Aorta (tissue), 5 donors: Measurements from ENCODE around the gene SYCE3. TPM values are rescaled to one million over a fixed set of nuclear protein-coding genes. Genes with fewer than 3 reads are reported as not detected.

Experiments
- ATAC-seq: fragments of 200-7000 bp; cut with Tn5 transposase; one replicate; pipeline ENCODE4 v1.9.1; 2022; ENCODE audit warnings: moderate library complexity; ENCODE audit not compliant: low FRiP score
- DNase-seq, 2 donors: peaks; one replicate each; pipeline ENCODE4 v3.0.0-alpha.2; 2020
- H3K27ac ChIP-seq, 2 donors: one replicate each; pipeline ENCODE4 v1.5.1; 2013; ENCODE audit warnings: low read length in 2 of 2, mild to moderate bottlenecking in 2 of 2, moderate library complexity in 2 of 2, control low read depth in 1 of 2, inconsistent platforms in 1 of 2, low read depth in 1 of 2
- H3K27me3 ChIP-seq, 2 donors: one replicate each; pipeline ENCODE4 v1.6.1; 2013; ENCODE audit warnings: control low read depth in 1 of 2, low read length in 1 of 2, mild to moderate bottlenecking in 1 of 2, moderate library complexity in 1 of 2; ENCODE audit not compliant: insufficient read depth in 2 of 2, control insufficient read depth in 1 of 2
- H3K36me3 ChIP-seq, 2 donors: one replicate each; pipeline ENCODE4 v1.6.1; 2013; ENCODE audit warnings: control low read depth in 1 of 2, low read length in 1 of 2, mild to moderate bottlenecking in 1 of 2; ENCODE audit not compliant: insufficient read depth in 2 of 2, control insufficient read depth in 1 of 2
- H3K4me1 ChIP-seq, 2 donors: one replicate each; pipeline ENCODE4 v1.6.1; 2013; ENCODE audit warnings: low read length in 2 of 2, control low read depth in 1 of 2, mild to moderate bottlenecking in 1 of 2, moderate library complexity in 1 of 2; ENCODE audit not compliant: insufficient read depth in 2 of 2, control insufficient read depth in 1 of 2
- H3K4me3 ChIP-seq, 2 donors: one replicate each; pipeline ENCODE4 v1.5.1; 2013; ENCODE audit warnings: low read length in 2 of 2, control low read depth in 1 of 2, mild to moderate bottlenecking in 1 of 2
- H3K9me3 ChIP-seq: one replicate; pipeline ENCODE4 v1.6.1; 2013; ENCODE audit warnings: mild to moderate bottlenecking, low read length; ENCODE audit not compliant: control insufficient read depth
- WGBS, 2 donors: extraction: QIAGEN DNeasy Blood & Tissue Kit; methylation state at CpG; one replicate each; pipeline ENCODE4 v1.1.7; 2013; 5-methylcytosine and 5-hydroxymethylcytosine counted together
- intact Hi-C, 2 donors: fragments of 100-400 bp; cut with DNase I; formaldehyde crosslinking; loops; one replicate each; pipeline versions ENCODE4 v1.14.2 to v1.15.0; 2022
- polyA plus RNA-seq, 2 donors: library from polyadenylated mRNA; stranded (reverse); fragments of 200-250 nt; gene quantifications; one replicate each; pipeline ENCODE4 v1.2.3, GENCODE V29; 2013
- total RNA-seq, 2 donors: library from RNA; stranded (reverse); fragmentation: NEBNext Ultra II Directional; extraction: Animal tissue kit (Norgen Biotek cat#: 25700); gene quantifications; one replicate each; pipeline ENCODE4 v1.2.1, GENCODE V29; 2021
- donor health status: healthy with polysubstance abuse.
- donor health status: Bipolar disorder and iron deficiency.
- donor health status: DM: no; HTN: no; CAD: no.
- donor health status: DM: no; HTN: no; CAD: no.
- donor health status: DM: yes; HTN: yes; CAD: no.

Gene SYCE3
- total and polyA plus RNA-seq, 4 donors = 1.5 TPM; not detected in 3

GRCh38 chr22:50506611-50507420 lies 55.9 kb downstream of the SYCE3 start:
- peak; percentile 3 for ATAC-seq
- H3K4me1 ChIP-seq = no peaks in the 10 kb centered on the region
- DNase-seq = peak; percentile 65 to 72
- H3K36me3 ChIP-seq = peaks cover 0 to 1% of the 10 kb centered on the region in 2 donors
- no peaks in the 10 kb centered on the region for H3K27me3 ChIP-seq
- peak overlapping the region; percentile 24 to 57 for H3K4me3 ChIP-seq
- no peaks in the 10 kb centered on the region for H3K9me3 ChIP-seq
- intact Hi-C loops = loop anchor here (2.0 to 10.0 kb wide), 3 partner anchors 32 to 262 kb away; partner anchors contain the start of genes SBF1 (in 1 of the 2), SYCE3 (in 1 of the 2) and TUBGCP6 (in 1 of the 2)
- 19 to 22% methylated on average over 21 of the region's 21 CpGs for WGBS, 2 donors
- H3K27ac ChIP-seq = peak overlapping the region in 1 of 2 donors; percentile 1

GRCh38 chr22:50505776-50506610 lies 56.7 kb downstream of the SYCE3 start:
- 87 to 89% methylated on average over 39 to 41 of the region's 41 CpGs for WGBS, 2 donors
- intact Hi-C loops = loop anchor here (2.0 to 10.0 kb wide), 3 partner anchors 31 to 261 kb away; partner anchors contain the start of genes SBF1 (in 1 of the 2), SYCE3 (in 1 of the 2) and TUBGCP6 (in 1 of the 2)
- peaks cover 0 to 1% of the 10 kb centered on the region in 2 donors for H3K36me3 ChIP-seq
- DNase-seq = peak in 1 of 2 donors; percentile 73
- ATAC-seq = peak; percentile 1
- no peaks in the 10 kb centered on the region for H3K4me1 ChIP-seq
- no peak overlapping the region for H3K4me3 ChIP-seq
- no peak overlapping the region for H3K27ac ChIP-seq
- no peaks in the 10 kb centered on the region for H3K27me3 ChIP-seq
- H3K9me3 ChIP-seq = no peaks in the 10 kb centered on the region

- intact Hi-C loops = loop anchor here in 1 of 2 donors (5.0 to 10.0 kb wide), 2 partner anchors 57 to 261 kb away; partner anchors contain the start of genes SYCE3 and TUBGCP6
- no peaks in the 10 kb centered on the region for H3K9me3 ChIP-seq
- H3K36me3 ChIP-seq = peaks cover 0 to 1% of the 10 kb centered on the region in 2 donors
- no peak for DNase-seq
- H3K4me3 ChIP-seq = no peak overlapping the region
- H3K27ac ChIP-seq = no peak overlapping the region
- WGBS, 2 donors = 88 to 92% methylated on average over 13 to 14 of the region's 14 CpGs
- ATAC-seq = no peak
- H3K27me3 ChIP-seq = no peaks in the 10 kb centered on the region
- H3K4me1 ChIP-seq = no peaks in the 10 kb centered on the region
Observed at GRCh38 chr22:50505276-50505775, 57.4 kb downstream of the SYCE3 start.

- H3K9me3 ChIP-seq = no peaks in the 10 kb centered on the region
- H3K4me3 ChIP-seq = no peak overlapping the region
- intact Hi-C loops = loop anchor here in 1 of 2 donors (5.0 to 10.0 kb wide), 2 partner anchors 58 to 260 kb away; partner anchors contain the start of genes SYCE3 and TUBGCP6
- H3K4me1 ChIP-seq = no peaks in the 10 kb centered on the region
- peaks cover 0 to 1% of the 10 kb centered on the region in 2 donors for H3K36me3 ChIP-seq
- no peak overlapping the region for H3K27ac ChIP-seq
- peak in 1 of 2 donors; percentile 75 for DNase-seq
- no peaks in the 10 kb centered on the region for H3K27me3 ChIP-seq
- WGBS, 2 donors = 91 to 93% methylated on average over 44 of the region's 44 CpGs
- ATAC-seq = no peak
Observed at GRCh38 chr22:50504369-50505211, 58.1 kb downstream of the SYCE3 start.

- Histone ChIP-seq H3K36me3 (peaks cover 0 to 1% of the 10 kb centered on the region in 2 donors), H3K9me3 (no peaks in the 10 kb centered on the region), H3K4me1 (no peaks in the 10 kb centered on the region), H3K27ac (no peak overlapping the region), H3K27me3 (no peaks in the 10 kb centered on the region), H3K4me3 (no peak overlapping the region)
- intact Hi-C loops = loop anchor here in 1 of 2 donors (10.0 kb wide), 1 partner anchor 259 kb away; the partner anchor contains the start of gene TUBGCP6
- DNase-seq = no peak
- no peak for ATAC-seq
- WGBS, 2 donors = 86 to 88% methylated on average over 14 to 25 of the region's 26 CpGs
Observed at GRCh38 chr22:50503475-50504145, 59.1 kb downstream of the SYCE3 start.

GRCh38 chr22:50502628-50503474 lies 59.9 kb downstream of the SYCE3 start:
- intact Hi-C loops = loop anchor here in 1 of 2 donors (10.0 kb wide), 1 partner anchor 258 kb away; the partner anchor contains the start of gene TUBGCP6
- Histone ChIP-seq H3K4me3 (no peak overlapping the region), H3K27ac (no peak overlapping the region), H3K4me1 (no peaks in the 10 kb centered on the region), H3K27me3 (no peaks in the 10 kb centered on the region), H3K9me3 (no peaks in the 10 kb centered on the region), H3K36me3 (peaks cover 0 to 1% of the 10 kb centered on the region in 2 donors)
- WGBS, 2 donors = 81 to 82% methylated on average over 23 to 24 of the region's 24 CpGs
- no peak for ATAC-seq
- no peak for DNase-seq

DNA sequence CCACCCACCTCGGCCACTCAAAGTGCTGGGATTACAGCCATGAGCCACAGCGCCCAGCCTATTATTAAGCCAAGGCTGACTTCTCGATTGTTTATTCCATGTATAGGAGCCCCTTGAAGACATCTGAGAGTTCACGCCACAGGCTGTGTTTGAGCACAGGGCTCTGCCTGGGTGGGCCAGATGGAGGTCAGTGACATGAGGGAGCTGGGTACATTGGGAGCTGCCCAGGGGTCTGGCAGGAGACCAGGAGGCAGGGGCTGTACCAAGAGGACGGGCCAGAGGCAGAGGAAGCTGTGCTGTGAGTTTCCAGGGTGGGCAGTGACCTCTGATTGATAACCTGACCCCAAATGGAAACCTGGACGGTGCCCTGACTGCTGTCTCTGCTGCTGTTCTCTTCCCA lies 60.6 kb downstream of the SYCE3 start:
- no peak overlapping the region for H3K27ac ChIP-seq
- H3K4me1 ChIP-seq = no peaks in the 10 kb centered on the region
- DNase-seq (no peak), ATAC-seq (no peak)
- peaks cover 0 to 1% of the 10 kb centered on the region in 2 donors for H3K36me3 ChIP-seq
- intact Hi-C loops = loop anchor here in 1 of 2 donors (10.0 kb wide), 1 partner anchor 257 kb away; the partner anchor contains the start of gene TUBGCP6
- H3K9me3 ChIP-seq = no peaks in the 10 kb centered on the region
- WGBS, 2 donors = 80% methylated on average over 6 of the region's 6 CpGs
- H3K4me3 ChIP-seq = no peak overlapping the region
- H3K27me3 ChIP-seq = no peaks in the 10 kb centered on the region
